Activated naive CD4-positive, alpha-beta T cell treated with anti-CD3 and anti-CD28 coated beads for 36 hours (primary cell): ENCODE data around the gene LHX1. TPM values are rescaled to one million over a fixed set of nuclear protein-coding genes. Genes with fewer than 3 reads are reported as not detected.

Source experiments
- CTCF ChIA-PET: fragments of 350-600 bp; sonication (Branson Sonifier 250); formaldehyde crosslinking; loops from one replicate; lab custom pipeline; 2021; ENCODE audit warnings: antibody characterized with exemption; lab: Charles Lee
- DNase-seq: peaks from one replicate; pipeline ENCODE4 v3.0.0-alpha.2; 2020
- H3K27ac Mint-ChIP-seq: one replicate; pipeline ENCODE4 v1.8.0; 2021; ENCODE audit warnings: mild to moderate bottlenecking, mixed read lengths
- H3K27me3 Mint-ChIP-seq: one replicate; pipeline ENCODE4 v1.8.0; 2021; ENCODE audit warnings: low read depth, mixed read lengths
- H3K36me3 Mint-ChIP-seq: one replicate; pipeline ENCODE4 v1.8.0; 2021; ENCODE audit warnings: low read depth, mixed read lengths
- H3K4me1 Mint-ChIP-seq: one replicate; pipeline ENCODE4 v1.8.0; 2021; ENCODE audit warnings: low read depth, mixed read lengths
- H3K4me3 Mint-ChIP-seq: one replicate; pipeline ENCODE4 v1.8.0; 2021; ENCODE audit warnings: mild to moderate bottlenecking, moderate library complexity, mixed read lengths
- H3K9me3 Mint-ChIP-seq: one replicate; pipeline ENCODE4 v1.8.0; 2021; ENCODE audit warnings: mixed read lengths
- intact Hi-C: fragments of 100-400 bp; cut with micrococcal nuclease; formaldehyde crosslinking; loops from one replicate; pipeline ENCODE4 v1.15.1; 2023
- total RNA-seq, 2 experiments: library from RNA; stranded (reverse); gene quantifications; one replicate each; pipeline ENCODE4 v1.2.3, GENCODE V29; 2021

LHX1 gene
- total RNA-seq, 2 experiments from 2014 or later = not detected

GRCh38 chr17:36943250-36944191 lies 6.2 kb downstream of the LHX1 start:
- CTCF ChIA-PET = no interaction called here
- no peaks in the 10 kb centered on the region for H3K9me3 Mint-ChIP-seq
- DNase-seq = no peak
- peaks cover 68% of the 10 kb centered on the region for H3K27me3 Mint-ChIP-seq
- no peak overlapping the region for H3K4me3 Mint-ChIP-seq
- peaks cover 28% of the 10 kb centered on the region for H3K4me1 Mint-ChIP-seq
- H3K27ac Mint-ChIP-seq = peak overlapping the region; percentile 48
- intact Hi-C loops = loop anchor here (10.0 kb wide), 1 partner anchor 399 kb away; the partner anchor contains the start of gene GGNBP2
- no peaks in the 10 kb centered on the region for H3K36me3 Mint-ChIP-seq

- Mint-ChIP-seq H3K4me1 (peaks cover 24% of the 10 kb centered on the region), H3K27me3 (peaks cover 60% of the 10 kb centered on the region), H3K4me3 (no peak overlapping the region), H3K9me3 (no peaks in the 10 kb centered on the region), H3K36me3 (no peaks in the 10 kb centered on the region), H3K27ac (no peak overlapping the region)
- no peak for DNase-seq
- intact Hi-C loops = loop anchor here (10.0 kb wide), 1 partner anchor 400 kb away; the partner anchor contains the start of gene GGNBP2
- CTCF ChIA-PET = interaction anchor here (0.6 to 1.2 kb wide), 2 partner anchors 13 to 204 kb away, joined by 3 read pairs; no protein-coding TSS in a partner anchor
Observed at GRCh38 chr17:36944553-36944952, 7.3 kb downstream of the LHX1 start.

- peaks cover 54% of the 10 kb centered on the region for H3K27me3 Mint-ChIP-seq
- H3K9me3 Mint-ChIP-seq = no peaks in the 10 kb centered on the region
- H3K4me3 Mint-ChIP-seq = no peak overlapping the region
- H3K36me3 Mint-ChIP-seq = peaks cover 3% of the 10 kb centered on the region
- intact Hi-C loops = loop anchor here (10.0 kb wide), 1 partner anchor 400 kb away; the partner anchor contains the start of gene GGNBP2
- peaks cover 27% of the 10 kb centered on the region for H3K4me1 Mint-ChIP-seq
- no peak for DNase-seq
- CTCF ChIA-PET = interaction anchor here (1.2 kb wide), 1 partner anchor 13 kb away, joined by 3 read pairs; no protein-coding TSS in a partner anchor
- no peak overlapping the region for H3K27ac Mint-ChIP-seq
Observed at GRCh38 chr17:36945140-36945539, 7.9 kb downstream of the LHX1 start.

- Mint-ChIP-seq H3K27ac (no peak overlapping the region), H3K27me3 (peaks cover 44% of the 10 kb centered on the region), H3K4me1 (peaks cover 37% of the 10 kb centered on the region), H3K4me3 (no peak overlapping the region), H3K36me3 (peaks cover 13% of the 10 kb centered on the region), H3K9me3 (no peaks in the 10 kb centered on the region)
- no peak for DNase-seq
- intact Hi-C loops = loop anchor here (10.0 kb wide), 1 partner anchor 401 kb away; the partner anchor contains the start of gene GGNBP2
- CTCF ChIA-PET = no interaction called here
Observed at GRCh38 chr17:36945959-36946725, 8.9 kb downstream of the LHX1 start.

- CTCF ChIA-PET = interaction anchor here (1.0 kb wide), 1 partner anchor 25 kb away, joined by 3 read pairs; no protein-coding TSS in a partner anchor
- intact Hi-C loops = loop anchor here (10.0 kb wide), 1 partner anchor 402 kb away; the partner anchor contains the start of gene GGNBP2
- Mint-ChIP-seq H3K9me3 (no peaks in the 10 kb centered on the region), H3K4me3 (no peak overlapping the region), H3K27ac (no peak overlapping the region), H3K27me3 (peaks cover 38% of the 10 kb centered on the region), H3K4me1 (peaks cover 35% of the 10 kb centered on the region), H3K36me3 (peaks cover 14% of the 10 kb centered on the region)
- DNase-seq = no peak
Observed at GRCh38 chr17:36946726-36947091, 9.4 kb downstream of the LHX1 start.

- Mint-ChIP-seq H3K27me3 (peaks cover 36% of the 10 kb centered on the region), H3K9me3 (no peaks in the 10 kb centered on the region), H3K36me3 (peaks cover 25% of the 10 kb centered on the region), H3K27ac (peak overlapping the region; percentile 87), H3K4me1 (peaks cover 43% of the 10 kb centered on the region), H3K4me3 (peak overlapping the region; percentile 93)
- no peak for DNase-seq
- CTCF ChIA-PET = interaction anchor here (1.0 to 1.7 kb wide), 2 partner anchors 27 to 28 kb away, joined by 3 to 7 read pairs; no protein-coding TSS in a partner anchor
- intact Hi-C loops = loop anchor here (1.0 to 10.0 kb wide), 5 partner anchors 27 to 403 kb away; partner anchors contain the start of gene GGNBP2
Observed at GRCh38 chr17:36947922-36948716, 10.8 kb downstream of the LHX1 start.

- intact Hi-C loops = loop anchor here (1.0 to 10.0 kb wide), 5 partner anchors 28 to 404 kb away; partner anchors contain the start of gene GGNBP2
- Mint-ChIP-seq H3K4me1 (peaks cover 39% of the 10 kb centered on the region), H3K36me3 (peaks cover 31% of the 10 kb centered on the region), H3K4me3 (peak within 1 kb of the TSS; percentile 93), H3K9me3 (no peaks in the 10 kb centered on the region), H3K27ac (peak within 1 kb of the TSS; percentile 87), H3K27me3 (peaks cover 28% of the 10 kb centered on the region)
- CTCF ChIA-PET = interaction anchor here (1.7 kb wide), 1 partner anchor 27 kb away, joined by 7 read pairs; no protein-coding TSS in a partner anchor
- DNase-seq = peak; percentile 96
Observed at GRCh38 chr17:36948717-36949460, 11.6 kb downstream of the LHX1 start, which contains the start of gene AATF. Gene AATF (plus strand): TSS chr17:36948954. CDS start chr17:36949126, 172 bp downstream.

GRCh38 chr17:36949461-36949927 lies 12.2 kb downstream of the LHX1 start:
- peaks cover 25% of the 10 kb centered on the region for H3K27me3 Mint-ChIP-seq
- intact Hi-C loops = loop anchor here (2.0 to 10.0 kb wide), 3 partner anchors 29 to 405 kb away; partner anchors contain the start of gene GGNBP2
- H3K4me3 Mint-ChIP-seq = peak overlapping the region; percentile 93
- peaks cover 39% of the 10 kb centered on the region for H3K4me1 Mint-ChIP-seq
- peaks cover 37% of the 10 kb centered on the region for H3K36me3 Mint-ChIP-seq
- H3K9me3 Mint-ChIP-seq = no peaks in the 10 kb centered on the region
- no peak for DNase-seq
- CTCF ChIA-PET = interaction anchor here (1.7 kb wide), 1 partner anchor 27 kb away, joined by 7 read pairs; no protein-coding TSS in a partner anchor
- peak overlapping the region; percentile 73 for H3K27ac Mint-ChIP-seq

GRCh38 chr17:36950027-36950426 lies 12.8 kb downstream of the LHX1 start:
- Mint-ChIP-seq H3K4me1 (peaks cover 39% of the 10 kb centered on the region), H3K4me3 (peak overlapping the region; percentile 93), H3K9me3 (no peaks in the 10 kb centered on the region), H3K27me3 (peaks cover 20% of the 10 kb centered on the region), H3K36me3 (peaks cover 40% of the 10 kb centered on the region), H3K27ac (no peak overlapping the region)
- CTCF ChIA-PET = interaction anchor here (1.7 kb wide), 1 partner anchor 26 kb away, joined by 7 read pairs; no protein-coding TSS in a partner anchor
- intact Hi-C loops = no loop called here
- no peak for DNase-seq

- peaks cover 10% of the 10 kb centered on the region for H3K27me3 Mint-ChIP-seq
- no peak for DNase-seq
- H3K4me3 Mint-ChIP-seq = no peak overlapping the region
- intact Hi-C loops = no loop called here
- peaks cover 39% of the 10 kb centered on the region for H3K4me1 Mint-ChIP-seq
- H3K36me3 Mint-ChIP-seq = peaks cover 51% of the 10 kb centered on the region
- H3K27ac Mint-ChIP-seq = no peak overlapping the region
- CTCF ChIA-PET = interaction anchor here (0.8 kb wide), 1 partner anchor 96 kb away, joined by 3 read pairs; no protein-coding TSS in a partner anchor
- no peaks in the 10 kb centered on the region for H3K9me3 Mint-ChIP-seq
Observed at GRCh38 chr17:36951084-36951789, 14.0 kb downstream of the LHX1 start.
